Spinal cord (tissue), 10 donors: Measurements from ENCODE around the gene HRK. TPM values are rescaled to one million over a fixed set of nuclear protein-coding genes. Genes with fewer than 3 reads are reported as not detected.
"Not testable (repeated sequence)": the region's sequence is repeated elsewhere in the genome, so short reads cannot be mapped to it uniquely, and the experiment has no call there.

ENCODE experiments used
- DNase-seq, 6 donors: peaks; one replicate each; pipeline versions ENCODE4 v3.0.0 to v3.0.0-alpha.2; 2013 to 2015; ENCODE audit warnings: low spot score in 6 of 6, low read depth in 4 of 6
- H3K27ac ChIP-seq: one replicate; pipeline ENCODE4 v1.5.1; 2013; ENCODE audit warnings: low read depth, low read length, control low read depth
- H3K27me3 ChIP-seq: one replicate; pipeline ENCODE4 v1.6.1; 2013; ENCODE audit warnings: low read length; ENCODE audit not compliant: control insufficient read depth, insufficient read depth
- H3K36me3 ChIP-seq: one replicate; pipeline ENCODE4 v1.6.1; 2013; ENCODE audit warnings: low read length; ENCODE audit not compliant: control insufficient read depth, insufficient read depth
- H3K4me1 ChIP-seq: one replicate; pipeline ENCODE4 v1.6.1; 2013; ENCODE audit warnings: low read length; ENCODE audit not compliant: control insufficient read depth, insufficient read depth
- H3K4me3 ChIP-seq: one replicate; pipeline ENCODE4 v1.5.1; 2013; ENCODE audit warnings: low read depth, low read length, control low read depth
- H3K9me3 ChIP-seq: one replicate; pipeline ENCODE4 v1.6.1; 2013; ENCODE audit warnings: low read length; ENCODE audit not compliant: control insufficient read depth, insufficient read depth
- WGBS: methylation state at CpG from one replicate; pipeline ENCODE4 v1.1.5; 2013; ENCODE audit warnings: missing lambda C conversion rate; ENCODE audit not compliant: insufficient coverage; 5-methylcytosine and 5-hydroxymethylcytosine counted together
- polyA plus RNA-seq, 2 donors: library from polyadenylated mRNA; unstranded; fragments of 120-200 nt; gene quantifications; one replicate each; pipeline ENCODE4 v1.2.1, GENCODE V29; 2013; ENCODE audit not compliant: insufficient read length in 2 of 2
- total RNA-seq, 2 donors: library from RNA; depleted of rRNA in 1 of 2; stranded (reverse); fragments of 120-200 nt in 1 of 2; fragments of >200 nt in 1 of 2; gene quantifications; one replicate each; pipeline versions ENCODE4 v1.2.3 to v1.2.4, GENCODE V29; 2013 to 2014
- donor health status: healthy.

Gene HRK
- total and polyA plus RNA-seq, 4 donors = 2.5 to 4.2 (median 2.9) TPM

- Histone ChIP-seq H3K27me3 (no peaks in the 10 kb centered on the region), H3K4me3 (no peak overlapping the region), H3K4me1 (no peaks in the 10 kb centered on the region), H3K27ac (no peak overlapping the region), H3K36me3 (peaks cover 20% of the 10 kb centered on the region), H3K9me3 (no peaks in the 10 kb centered on the region)
- no peak for DNase-seq
- WGBS = 100% methylated on average over 1 of the region's 1 CpG
These were observed 45.8 kb downstream of the HRK start for GRCh38 chr12:116835484-116835883.

- DNase-seq = no peak
- H3K9me3 ChIP-seq = no peaks in the 10 kb centered on the region
- H3K27ac ChIP-seq = no peak overlapping the region
- WGBS = 88% methylated on average over 10 of the region's 10 CpGs
- peaks cover 22% of the 10 kb centered on the region for H3K36me3 ChIP-seq
- H3K4me1 ChIP-seq = no peaks in the 10 kb centered on the region
- H3K4me3 ChIP-seq = no peak overlapping the region
- no peaks in the 10 kb centered on the region for H3K27me3 ChIP-seq
These were observed 47.8 kb downstream of the HRK start for GRCh38 chr12:116833474-116833873.

- no peak overlapping the region for H3K4me3 ChIP-seq
- no peaks in the 10 kb centered on the region for H3K27me3 ChIP-seq
- peaks cover 23% of the 10 kb centered on the region for H3K36me3 ChIP-seq
- 96% methylated on average over 4 of the region's 6 CpGs for WGBS
- DNase-seq = no peak
- H3K9me3 ChIP-seq = no peaks in the 10 kb centered on the region
- no peaks in the 10 kb centered on the region for H3K4me1 ChIP-seq
- H3K27ac ChIP-seq = no peak overlapping the region
These were observed 48.9 kb downstream of the HRK start for GRCh38 chr12:116832353-116832752.

- 100% methylated on average over 1 of the region's 4 CpGs for WGBS
- no peaks in the 10 kb centered on the region for H3K9me3 ChIP-seq
- DNase-seq = no peak
- peaks cover 3% of the 10 kb centered on the region for H3K36me3 ChIP-seq
- H3K4me3 ChIP-seq = no peak overlapping the region
- H3K27ac ChIP-seq = no peak overlapping the region
- no peaks in the 10 kb centered on the region for H3K4me1 ChIP-seq
- no peaks in the 10 kb centered on the region for H3K27me3 ChIP-seq
These were observed 53.8 kb downstream of the HRK start for GRCh38 chr12:116827432-116827831.

GRCh38 chr12:116821291-116821690 lies 60.0 kb downstream of the HRK start:
- WGBS = 64% methylated on average over 8 of the region's 8 CpGs
- Histone ChIP-seq H3K4me1 (peaks cover 15% of the 10 kb centered on the region), H3K27me3 (no peaks in the 10 kb centered on the region), H3K9me3 (no peaks in the 10 kb centered on the region), H3K27ac (no peak overlapping the region), H3K4me3 (no peak overlapping the region), H3K36me3 (peaks cover 4% of the 10 kb centered on the region)
- DNase-seq = no peak

GRCh38 chr12:116820064-116820656 lies 61.1 kb downstream of the HRK start:
- Histone ChIP-seq H3K9me3 (no peaks in the 10 kb centered on the region), H3K4me1 (peaks cover 15% of the 10 kb centered on the region), H3K27me3 (no peaks in the 10 kb centered on the region), H3K36me3 (peaks cover 8% of the 10 kb centered on the region), H3K27ac (peak overlapping the region; percentile 94), H3K4me3 (peak overlapping the region; percentile 73)
- WGBS = 86% methylated on average over 1 of the region's 10 CpGs
- DNase-seq = peak in 1 of 6 donors; percentile 8

- Histone ChIP-seq H3K4me3 (peak overlapping the region; percentile 73), H3K4me1 (peaks cover 15% of the 10 kb centered on the region), H3K27me3 (no peaks in the 10 kb centered on the region), H3K9me3 (no peaks in the 10 kb centered on the region), H3K27ac (peak overlapping the region; percentile 94), H3K36me3 (peaks cover 8% of the 10 kb centered on the region)
- WGBS = under 1% methylated on average over 67 of the region's 70 CpGs
- peak; percentile 70 to 96 (median 78) for DNase-seq
These were observed 62.1 kb downstream of the HRK start for GRCh38 chr12:116818948-116819832.

GRCh38 chr12:116818341-116818856 lies 62.8 kb downstream of the HRK start:
- H3K4me3 ChIP-seq = peak overlapping the region; percentile 73
- peak in 2 of 6 donors; percentile 47 to 56 for DNase-seq

GRCh38 chr12:116814766-116815165 lies 66.5 kb downstream of the HRK start:
- not testable (repeated sequence) for H3K4me3 ChIP-seq, H3K27me3 ChIP-seq, H3K9me3 ChIP-seq, H3K27ac ChIP-seq, H3K36me3 ChIP-seq, DNase-seq
- H3K4me1 ChIP-seq = peaks cover 12% of the 10 kb centered on the region
- 97% methylated on average over 8 of the region's 10 CpGs for WGBS

More at GRCh38 chr12:116818341-116818856, 62.8 kb downstream of the HRK start:
- Histone ChIP-seq H3K27me3 (no peaks in the 10 kb centered on the region), H3K27ac (peak overlapping the region; percentile 94), H3K36me3 (peaks cover 8% of the 10 kb centered on the region), H3K9me3 (no peaks in the 10 kb centered on the region), H3K4me1 (peaks cover 15% of the 10 kb centered on the region)
- WGBS = 34% methylated on average over 7 of the region's 11 CpGs
